ENCODE results near the gene IL12RB2. TPM values are rescaled to one million over a fixed set of nuclear protein-coding genes. Genes with fewer than 3 reads are reported as not detected.

The IL12RB2 gene
- total RNA-seq, 1 experiment from 2014 or later: not detected

Small RNAs within 50 kb of the gene (small RNA-seq; reads per million reads assigned to genes)
- gene RNU4ATAC4P (not detected), gene RNU6-387P (not detected)

Other genes starting within 250 kb of the IL12RB2 start
- not detected in 2 replicates for gene C1orf141, start 172.9 kb upstream of the IL12RB2 start, total RNA-seq (2014; rRNA removed; shearing (Covaris generic); ENCODE audit: low replicate concordance)
- gene IL23R, start 141.4 kb upstream of the IL12RB2 start, total RNA-seq (2014; rRNA removed; shearing (Covaris generic); ENCODE audit: low replicate concordance): 0.45 TPM in 1 of 2 replicates, not detected in the other
- gene SERBP1, start 122.5 kb downstream of the IL12RB2 start, total RNA-seq (2014; rRNA removed; shearing (Covaris generic); ENCODE audit: low replicate concordance): 156 and 291 TPM in 2 replicates